ENCODE data around the gene NCOR2. TPM values are rescaled to one million over a fixed set of nuclear protein-coding genes. Genes with fewer than 3 reads are reported as not detected.

The NCOR2 gene
- total RNA-seq, 2 experiments from 2014 or later = 92.9 to 99.9 TPM

DNA sequence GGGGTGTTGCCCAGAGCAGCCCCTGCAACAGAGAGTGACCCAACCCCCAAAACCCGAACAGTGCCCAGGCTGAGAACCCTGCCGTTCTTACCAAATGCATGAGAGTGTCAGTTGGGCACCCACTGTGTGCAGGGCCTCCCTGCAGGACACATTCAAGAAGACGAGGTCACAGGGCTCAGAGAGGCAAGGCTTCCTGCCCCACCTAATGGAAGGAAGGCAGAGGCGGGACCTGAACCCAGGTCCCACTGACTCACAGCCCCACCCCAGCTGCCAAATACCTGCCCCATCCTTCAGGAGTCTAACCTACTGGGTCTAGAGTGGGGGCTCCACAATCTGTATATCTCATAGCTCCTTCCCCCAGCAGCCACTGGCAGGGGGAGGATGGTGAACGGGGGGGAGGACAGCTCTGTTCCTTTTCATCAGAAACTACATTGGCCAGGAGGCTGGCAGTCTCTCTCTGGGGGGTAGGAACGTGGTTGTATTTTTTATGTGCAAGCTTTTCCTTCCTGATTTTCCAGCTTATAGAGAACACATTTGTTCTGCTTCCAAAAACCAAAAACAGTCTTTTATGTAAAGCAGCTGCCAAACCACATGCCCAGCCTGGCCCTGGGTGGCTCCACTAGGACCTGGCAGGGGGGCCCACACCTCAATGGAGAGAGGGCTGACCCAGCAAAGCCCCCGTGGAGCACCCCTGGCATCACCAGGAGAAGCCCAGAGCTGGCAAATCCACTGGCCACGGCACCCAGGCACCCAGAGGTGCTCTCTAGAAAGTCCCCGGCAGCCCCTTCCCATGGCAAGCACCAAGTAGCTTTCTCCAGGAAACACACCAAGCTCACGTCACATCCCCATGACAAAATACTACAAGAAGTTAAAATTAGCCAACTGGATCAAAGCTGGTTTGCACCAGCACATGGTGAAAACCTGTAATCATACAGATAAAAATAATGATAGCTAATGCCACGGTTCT, 17.0 kb downstream of the NCOR2 start:
- no peak overlapping the region for H3K27ac Mint-ChIP-seq
- CTCF ChIA-PET = interaction anchor here (1.5 kb wide), 1 partner anchor 34 kb away, joined by 3 read pairs; no protein-coding TSS in a partner anchor
- DNase-seq = no peak

DNA sequence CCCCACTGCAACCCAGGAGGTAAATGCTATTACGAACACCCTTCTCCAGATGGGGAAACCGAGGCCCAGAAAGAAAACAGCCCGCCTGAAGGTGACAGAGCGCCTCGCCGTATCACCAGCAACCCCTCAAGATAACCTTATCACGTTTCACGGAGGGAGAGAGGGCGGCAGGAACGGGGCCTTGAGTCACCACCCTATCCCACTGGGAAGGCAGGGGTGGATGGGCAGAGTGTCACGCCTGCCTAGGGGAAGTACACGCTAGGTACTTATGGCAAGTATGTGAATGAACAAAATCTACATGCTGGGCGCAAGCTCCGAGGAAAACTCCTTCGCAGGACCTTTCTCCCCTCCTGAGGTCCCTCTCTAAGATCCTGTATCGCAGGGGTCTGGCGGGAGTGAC, 17.8 kb downstream of the NCOR2 start:
- H3K4me1 Mint-ChIP-seq (ENCODE audit: low read depth) = peaks cover 57% of the 10 kb centered on the region
- H3K4me3 Mint-ChIP-seq = no peak overlapping the region
- H3K27me3 Mint-ChIP-seq (ENCODE audit: low read depth) = no peaks in the 10 kb centered on the region
- POLR2A ChIA-PET = no interaction called here
- ATAC-seq = no peak
- H3K9me3 Mint-ChIP-seq (ENCODE audit: insufficient read depth) = no peaks in the 10 kb centered on the region
- H3K36me3 Mint-ChIP-seq (ENCODE audit: low read depth) = no peaks in the 10 kb centered on the region
- CTCF ChIA-PET = interaction anchor here (1.5 kb wide), 1 partner anchor 33 kb away, joined by 3 read pairs; no protein-coding TSS in a partner anchor
- DNase-seq = no peak
- no peak overlapping the region for H3K27ac Mint-ChIP-seq

More for the DNA sequence above, 17.0 kb downstream of the NCOR2 start:
- Mint-ChIP-seq H3K36me3 (ENCODE audit: low read depth) (no peaks in the 10 kb centered on the region), H3K4me3 (no peak overlapping the region), H3K9me3 (ENCODE audit: insufficient read depth) (no peaks in the 10 kb centered on the region), H3K4me1 (ENCODE audit: low read depth) (peaks cover 57% of the 10 kb centered on the region), H3K27me3 (ENCODE audit: low read depth) (no peaks in the 10 kb centered on the region)
- POLR2A ChIA-PET = no interaction called here
- no peak for ATAC-seq

DNA sequence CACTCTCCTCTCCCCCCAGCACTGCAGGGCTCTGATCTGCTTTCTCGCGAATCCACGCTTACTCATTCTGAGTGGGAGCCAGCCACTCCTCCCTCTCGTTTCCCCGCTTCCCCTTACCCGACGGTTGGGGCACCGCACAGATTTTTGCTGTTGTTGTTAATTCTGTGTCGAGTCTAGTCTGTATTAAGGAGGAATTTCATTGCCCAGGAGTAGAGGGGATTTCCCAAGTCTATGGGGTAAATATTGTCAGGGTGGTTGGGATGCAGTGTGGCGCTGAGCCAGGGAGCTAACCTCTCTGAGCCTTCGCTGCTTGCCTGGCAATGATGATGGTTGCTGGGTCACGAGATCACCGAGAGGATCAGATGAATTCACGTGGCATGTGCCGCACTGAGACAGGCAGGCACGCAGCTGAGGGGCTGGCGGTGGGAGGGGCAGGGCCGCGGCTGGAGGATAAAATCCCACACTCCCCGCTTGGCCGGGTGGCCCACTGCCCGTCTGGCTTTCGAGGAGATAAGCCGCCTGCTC, 18.5 kb downstream of the NCOR2 start:
- POLR2A ChIA-PET = no interaction called here
- Mint-ChIP-seq H3K4me3 (no peak overlapping the region), H3K27ac (no peak overlapping the region), H3K27me3 (ENCODE audit: low read depth) (no peaks in the 10 kb centered on the region), H3K9me3 (ENCODE audit: insufficient read depth) (no peaks in the 10 kb centered on the region), H3K36me3 (ENCODE audit: low read depth) (no peaks in the 10 kb centered on the region), H3K4me1 (ENCODE audit: low read depth) (peaks cover 54% of the 10 kb centered on the region)
- ATAC-seq (no peak), DNase-seq (no peak)
- CTCF ChIA-PET = no interaction called here

DNA sequence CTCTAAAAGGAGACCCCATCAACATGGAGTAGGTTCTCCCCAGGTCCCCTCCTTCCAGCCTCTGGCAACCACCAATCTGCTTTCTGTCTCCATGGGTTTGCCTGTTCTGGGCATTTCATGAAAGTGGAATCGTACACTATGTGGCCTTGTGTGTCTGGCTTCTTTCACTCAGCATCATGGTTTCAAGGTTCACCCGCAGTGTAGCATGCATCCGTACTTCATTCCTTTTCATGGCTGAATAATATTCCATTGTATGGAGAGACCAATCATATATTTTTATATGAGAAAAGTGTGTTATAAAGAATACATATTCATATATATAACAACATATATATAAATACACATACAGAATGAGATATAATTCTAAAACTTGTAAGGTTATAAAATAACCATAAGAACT, 19.8 kb downstream of the NCOR2 start:
- Mint-ChIP-seq H3K27ac (no peak overlapping the region), H3K9me3 (ENCODE audit: insufficient read depth) (no peaks in the 10 kb centered on the region), H3K4me3 (no peak overlapping the region), H3K36me3 (ENCODE audit: low read depth) (no peaks in the 10 kb centered on the region), H3K4me1 (ENCODE audit: low read depth) (peaks cover 46% of the 10 kb centered on the region), H3K27me3 (ENCODE audit: low read depth) (no peaks in the 10 kb centered on the region)
- CTCF ChIA-PET = no interaction called here
- ATAC-seq (no peak), DNase-seq (no peak)
- POLR2A ChIA-PET = no interaction called here

DNA sequence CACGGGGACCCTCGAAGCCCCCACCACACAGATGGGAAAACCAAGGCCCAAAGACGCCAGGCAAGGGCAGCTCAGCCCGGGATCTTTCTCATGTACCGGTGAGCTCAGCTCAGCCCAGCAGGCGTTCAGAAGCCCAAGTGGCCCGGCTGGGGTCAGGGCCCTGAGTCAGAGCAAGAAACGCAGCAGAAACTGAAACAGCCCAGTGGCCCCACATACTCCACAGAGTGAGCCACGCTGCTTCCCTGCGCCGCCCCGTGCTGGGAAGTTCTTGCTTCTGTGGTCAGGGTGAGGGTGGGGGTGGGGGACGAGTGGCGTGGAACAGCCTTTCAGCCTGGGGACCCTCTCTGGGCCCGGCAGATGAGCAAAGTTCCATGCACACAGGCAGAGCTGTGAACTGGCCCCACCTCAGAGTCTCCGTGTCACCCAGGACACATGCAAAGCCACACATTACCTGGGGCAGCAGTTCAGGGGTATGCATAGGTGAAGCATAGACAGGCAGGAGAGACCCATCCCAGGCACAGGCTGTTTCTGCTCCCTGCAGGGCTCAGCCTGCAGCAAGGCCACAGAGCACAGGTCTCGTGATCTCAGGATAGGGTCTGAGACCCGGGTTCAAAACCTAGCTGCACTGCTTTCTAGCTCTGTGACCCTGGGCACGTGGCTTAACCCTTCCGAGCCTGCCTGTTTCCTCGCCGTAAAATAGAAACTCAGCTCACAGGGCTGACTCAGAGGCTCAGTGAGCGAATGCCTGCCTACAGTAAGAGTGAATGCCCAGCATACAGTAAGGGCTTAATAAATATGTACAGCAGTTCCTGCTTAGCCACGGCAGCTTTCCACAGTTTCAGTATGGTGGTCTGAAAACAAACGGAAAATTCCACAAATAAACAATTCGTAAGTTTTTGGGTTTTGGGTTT, 21.6 kb downstream of the NCOR2 start:
- ChIA-PET CTCF (interaction anchor here (1.2 to 1.6 kb wide), 2 partner anchors 52 to 229 kb away, joined by 4 to 5 read pairs; no protein-coding TSS in a partner anchor), POLR2A (interaction anchor here (0.8 to 1.1 kb wide), 3 partner anchors 15 to 52 kb away, joined by 3 read pairs; no protein-coding TSS in a partner anchor)
- no peaks in the 10 kb centered on the region for H3K9me3 Mint-ChIP-seq (ENCODE audit: insufficient read depth)
- H3K4me1 Mint-ChIP-seq (ENCODE audit: low read depth) = peaks cover 36% of the 10 kb centered on the region
- DNase-seq (peak; percentile 71), ATAC-seq (peak; percentile 82)
- no peak overlapping the region for H3K4me3 Mint-ChIP-seq
- H3K27me3 Mint-ChIP-seq (ENCODE audit: low read depth) = no peaks in the 10 kb centered on the region
- H3K27ac Mint-ChIP-seq = peak overlapping the region; percentile 52
- H3K36me3 Mint-ChIP-seq (ENCODE audit: low read depth) = no peaks in the 10 kb centered on the region

DNA sequence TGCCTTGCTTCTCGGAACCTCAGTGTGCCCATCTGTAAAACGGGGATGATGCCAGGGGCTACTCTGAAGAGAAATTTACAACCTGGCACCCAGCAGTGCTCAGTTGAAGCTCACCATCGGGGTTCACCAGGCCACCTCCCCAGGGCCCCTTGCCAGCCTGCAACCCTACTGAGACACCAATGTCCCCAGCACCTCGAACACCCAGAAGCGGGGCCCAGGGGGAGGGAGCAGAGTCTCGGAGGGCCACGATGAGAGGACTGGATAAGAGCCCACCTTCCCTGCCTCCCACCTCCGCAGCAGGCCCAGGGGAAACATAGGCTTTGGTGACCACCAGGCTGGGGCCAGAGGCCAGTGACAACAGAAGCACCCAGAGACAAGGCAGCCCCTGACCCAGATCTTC, 22.4 kb downstream of the NCOR2 start:
- no peaks in the 10 kb centered on the region for H3K9me3 Mint-ChIP-seq (ENCODE audit: insufficient read depth)
- ChIA-PET CTCF (interaction anchor here (1.6 kb wide), 1 partner anchor 51 kb away, joined by 4 read pairs; no protein-coding TSS in a partner anchor), POLR2A (no interaction called here)
- ATAC-seq = no peak
- peaks cover 30% of the 10 kb centered on the region for H3K4me1 Mint-ChIP-seq (ENCODE audit: low read depth)
- no peak for DNase-seq
- no peaks in the 10 kb centered on the region for H3K36me3 Mint-ChIP-seq (ENCODE audit: low read depth)
- H3K27me3 Mint-ChIP-seq (ENCODE audit: low read depth) = no peaks in the 10 kb centered on the region
- H3K27ac Mint-ChIP-seq = peak overlapping the region; percentile 30
- H3K4me3 Mint-ChIP-seq = no peak overlapping the region

DNA sequence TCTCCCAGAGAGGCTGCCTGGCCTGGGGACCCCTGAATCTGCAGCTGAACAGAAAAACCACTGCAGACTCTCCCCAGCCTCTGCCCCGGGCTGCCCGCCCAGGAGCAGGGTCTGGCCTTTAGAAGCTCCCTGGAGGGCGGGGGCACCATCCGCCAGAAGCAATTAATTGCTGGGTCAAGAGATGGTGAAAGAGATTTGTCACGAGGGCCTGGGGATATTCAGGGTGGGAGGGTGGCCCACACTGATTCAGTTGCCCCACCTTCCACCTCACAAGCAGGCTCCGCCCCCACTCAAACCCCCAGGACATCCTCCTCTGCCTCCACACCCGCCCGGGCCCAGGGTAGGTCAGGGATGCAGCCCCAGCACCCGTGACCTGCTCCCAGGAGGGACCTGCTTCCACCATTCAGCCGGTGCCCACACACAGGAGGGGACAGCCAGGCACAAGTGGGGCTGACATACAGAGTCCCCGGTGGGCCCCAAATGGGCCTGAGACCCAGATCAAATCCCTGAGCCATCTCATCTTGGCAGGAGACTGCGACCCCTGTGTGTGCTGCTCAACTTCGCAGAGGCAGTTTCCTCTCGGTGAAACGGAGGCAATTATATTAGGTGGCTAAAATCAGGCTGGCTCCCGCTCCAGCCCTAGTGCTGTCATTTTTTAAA, 23.0 kb downstream of the NCOR2 start:
- H3K27ac Mint-ChIP-seq = peak overlapping the region; percentile 30

DNA sequence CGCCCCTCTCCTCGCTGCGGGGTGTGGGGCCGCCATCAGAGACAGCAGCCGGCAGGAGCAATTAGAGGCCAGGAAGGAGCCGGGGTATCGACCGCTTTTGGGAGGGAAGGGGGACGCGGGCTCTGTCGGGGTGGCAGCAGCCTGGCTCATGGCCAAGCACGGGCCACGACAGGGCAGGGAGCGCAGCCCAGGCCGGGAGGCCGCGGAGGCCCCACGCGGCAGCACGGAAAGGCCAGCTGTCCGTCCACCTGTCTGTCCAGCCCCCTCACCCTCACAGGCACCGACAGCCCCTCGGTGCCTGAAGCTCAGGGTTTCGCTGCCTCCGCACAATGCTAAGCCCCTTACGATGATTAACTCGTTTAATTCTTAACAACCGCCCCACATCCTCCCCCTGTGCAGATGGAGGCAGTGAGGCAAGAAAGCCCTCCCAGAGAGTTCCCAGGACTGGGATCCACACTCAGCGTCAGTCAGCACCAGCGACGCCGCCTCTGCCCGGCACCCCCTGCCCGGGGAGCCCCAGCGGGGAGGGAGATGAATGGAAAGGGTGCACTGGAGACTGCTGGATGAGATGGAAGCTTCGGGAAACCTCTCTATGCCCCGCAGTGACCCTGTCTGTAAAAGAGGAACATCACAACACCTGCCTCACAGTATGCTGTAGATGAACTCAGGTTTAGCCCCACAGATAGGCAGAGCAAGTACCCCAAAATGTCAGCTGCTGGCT, 23.7 kb downstream of the NCOR2 start:
- H3K4me1 Mint-ChIP-seq (ENCODE audit: low read depth) = peaks cover 39% of the 10 kb centered on the region
- no peak for ATAC-seq
- ChIA-PET POLR2A (no interaction called here), CTCF (no interaction called here)
- no peaks in the 10 kb centered on the region for H3K27me3 Mint-ChIP-seq (ENCODE audit: low read depth)
- no peak for DNase-seq
- H3K36me3 Mint-ChIP-seq (ENCODE audit: low read depth) = no peaks in the 10 kb centered on the region
- H3K4me3 Mint-ChIP-seq = no peak overlapping the region
- H3K27ac Mint-ChIP-seq = no peak overlapping the region
- no peaks in the 10 kb centered on the region for H3K9me3 Mint-ChIP-seq (ENCODE audit: insufficient read depth)

More for the DNA sequence above, 23.0 kb downstream of the NCOR2 start:
- peaks cover 36% of the 10 kb centered on the region for H3K4me1 Mint-ChIP-seq (ENCODE audit: low read depth)
- H3K9me3 Mint-ChIP-seq (ENCODE audit: insufficient read depth) = no peaks in the 10 kb centered on the region
- ATAC-seq = no peak
- H3K36me3 Mint-ChIP-seq (ENCODE audit: low read depth) = no peaks in the 10 kb centered on the region
- no peaks in the 10 kb centered on the region for H3K27me3 Mint-ChIP-seq (ENCODE audit: low read depth)
- CTCF ChIA-PET = no interaction called here
- no peak overlapping the region for H3K4me3 Mint-ChIP-seq
- POLR2A ChIA-PET = no interaction called here
- no peak for DNase-seq

DNA sequence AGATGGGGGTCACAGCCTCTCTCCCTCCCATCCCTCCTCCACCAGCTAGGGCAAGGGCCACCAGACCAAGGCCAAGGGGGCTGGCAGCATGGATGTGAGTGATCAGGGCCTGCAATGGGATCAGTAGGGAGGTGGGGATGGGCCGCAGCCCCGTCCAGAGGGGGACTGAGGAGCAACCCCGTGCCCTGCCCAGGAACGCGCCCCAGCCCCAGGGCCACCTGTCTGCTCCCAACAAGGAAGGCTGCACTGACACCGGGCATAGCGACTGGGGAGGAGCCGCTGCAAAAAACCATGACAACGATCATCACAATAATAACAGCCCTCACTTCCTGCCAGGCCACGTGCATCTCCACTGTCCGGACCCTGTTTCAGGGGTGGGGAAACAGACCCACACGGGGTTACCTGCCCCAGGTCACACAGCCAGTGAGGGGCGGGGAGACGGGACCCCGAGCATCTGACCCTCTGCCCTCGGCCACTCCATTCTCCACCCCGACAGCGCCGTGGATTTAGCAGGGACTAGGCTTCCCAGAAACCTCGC, 24.3 kb downstream of the NCOR2 start:
- POLR2A ChIA-PET = no interaction called here
- no peak overlapping the region for H3K4me3 Mint-ChIP-seq
- CTCF ChIA-PET = no interaction called here
- ATAC-seq = peak; percentile 20
- H3K4me1 Mint-ChIP-seq (ENCODE audit: low read depth) = peaks cover 45% of the 10 kb centered on the region
- H3K36me3 Mint-ChIP-seq (ENCODE audit: low read depth) = no peaks in the 10 kb centered on the region
- no peak overlapping the region for H3K27ac Mint-ChIP-seq
- no peaks in the 10 kb centered on the region for H3K9me3 Mint-ChIP-seq (ENCODE audit: insufficient read depth)
- peak; percentile 45 for DNase-seq
- H3K27me3 Mint-ChIP-seq (ENCODE audit: low read depth) = no peaks in the 10 kb centered on the region

DNA sequence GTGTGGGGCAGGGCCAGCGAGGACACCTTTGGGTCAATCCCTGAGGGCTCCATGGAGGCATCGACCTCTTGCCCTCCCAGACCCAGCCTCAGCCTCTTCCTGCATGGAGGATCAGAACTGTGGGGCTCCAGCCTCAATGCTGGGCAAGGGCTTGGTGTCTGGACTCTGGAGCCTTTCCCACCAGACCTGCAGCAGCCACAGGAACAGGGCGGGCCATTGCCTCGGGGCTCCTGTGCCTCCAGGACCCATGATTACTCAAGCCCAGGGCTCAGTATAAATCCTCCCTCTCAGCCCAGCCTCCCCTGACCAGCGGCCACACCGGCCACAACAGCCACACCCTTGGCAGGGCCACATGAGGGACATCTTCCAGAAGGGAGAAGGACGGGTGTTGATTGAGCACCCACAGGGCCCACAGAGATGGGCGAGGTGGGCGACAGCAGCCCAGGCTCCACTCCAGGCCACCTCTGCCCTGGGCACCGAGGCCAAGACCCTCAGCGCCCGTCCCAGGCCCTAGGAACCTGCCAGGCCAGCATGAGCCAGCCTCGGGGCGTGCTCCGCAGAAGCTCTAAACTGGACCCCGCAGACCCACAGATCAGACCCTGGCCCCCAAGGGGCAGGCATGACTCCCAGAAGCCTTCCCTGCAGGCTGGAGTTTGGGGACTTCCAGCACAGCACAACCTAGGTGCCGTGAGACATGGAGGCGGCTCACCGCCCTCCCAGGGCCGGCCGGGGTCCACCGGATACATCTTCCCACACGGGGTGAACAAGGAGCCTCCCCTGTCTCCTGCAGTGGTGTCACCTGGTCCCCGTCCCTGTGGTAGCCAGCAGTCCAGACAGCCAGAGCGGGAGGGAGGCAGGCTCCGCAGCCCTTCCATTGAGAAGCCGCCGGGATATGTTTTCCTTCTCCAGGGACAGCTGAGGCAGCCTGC, 25.1 kb downstream of the NCOR2 start:
- Mint-ChIP-seq H3K27ac (no peak overlapping the region), H3K9me3 (ENCODE audit: insufficient read depth) (no peaks in the 10 kb centered on the region), H3K4me3 (no peak overlapping the region), H3K36me3 (ENCODE audit: low read depth) (no peaks in the 10 kb centered on the region), H3K27me3 (ENCODE audit: low read depth) (no peaks in the 10 kb centered on the region), H3K4me1 (ENCODE audit: low read depth) (peaks cover 47% of the 10 kb centered on the region)
- ATAC-seq (no peak), DNase-seq (no peak)
- CTCF ChIA-PET = no interaction called here
- POLR2A ChIA-PET = no interaction called here
